Measurements from ENCODE around the gene C1orf94. TPM values are rescaled to one million over a fixed set of nuclear protein-coding genes. Genes with fewer than 3 reads are reported as not detected.

Gene C1orf94
- polyA plus RNA-seq, 4 donors = 0.01 TPM; not detected in 3

GRCh38 chr1:34137411-34137810 is 39.3 kb upstream of the C1orf94 start:
- Histone ChIP-seq H3K9me3 (ENCODE audit: control insufficient read depth in 2 of 2, insufficient read depth in 1 of 2, low read depth in 1 of 2, low read length in 1 of 2) (no peaks in the 10 kb centered on the region), H3K36me3 (ENCODE audit: control insufficient read depth in 3 of 3, insufficient read depth in 2 of 3, low read depth in 1 of 3, low read length in 3 of 3) (no peaks in the 10 kb centered on the region), H3K27ac (ENCODE audit: low read depth in 1 of 3, low read length in 2 of 3) (no peak overlapping the region), H3K27me3 (ENCODE audit: control insufficient read depth in 3 of 3, insufficient read depth in 3 of 3, low read length in 3 of 3) (no peaks in the 10 kb centered on the region), H3K4me1 (ENCODE audit: control insufficient read depth in 3 of 3, insufficient read depth in 2 of 3, low read depth in 1 of 3, low read length in 2 of 3) (no peaks in the 10 kb centered on the region), H3K4me3 (ENCODE audit: low read depth in 1 of 3, low read length in 3 of 3) (no peak overlapping the region)
- DNase-seq (no peak), FAIRE-seq (no peak)
- 69 to 78% (median 76%) methylated on average over 3 of the region's 3 CpGs for WGBS, 3 donors

GRCh38 chr1:34140011-34140676 is 36.6 kb upstream of the C1orf94 start:
- Histone ChIP-seq H3K9me3 (ENCODE audit: control insufficient read depth in 2 of 2, insufficient read depth in 1 of 2, low read depth in 1 of 2, low read length in 1 of 2) (no peaks in the 10 kb centered on the region), H3K36me3 (ENCODE audit: control insufficient read depth in 3 of 3, insufficient read depth in 2 of 3, low read depth in 1 of 3, low read length in 3 of 3) (no peaks in the 10 kb centered on the region), H3K27me3 (ENCODE audit: control insufficient read depth in 3 of 3, insufficient read depth in 3 of 3, low read length in 3 of 3) (no peaks in the 10 kb centered on the region), H3K4me3 (ENCODE audit: low read depth in 1 of 3, low read length in 3 of 3) (no peak overlapping the region), H3K27ac (ENCODE audit: low read depth in 1 of 3, low read length in 2 of 3) (no peak overlapping the region), H3K4me1 (ENCODE audit: control insufficient read depth in 3 of 3, insufficient read depth in 2 of 3, low read depth in 1 of 3, low read length in 2 of 3) (no peaks in the 10 kb centered on the region)
- DNase-seq (no peak), FAIRE-seq (no peak)
- 46 to 55% (median 50%) methylated on average over 7 of the region's 7 CpGs for WGBS, 3 donors

GRCh38 chr1:34143975-34144374 is 32.7 kb upstream of the C1orf94 start:
- no peaks in the 10 kb centered on the region for H3K36me3 ChIP-seq (ENCODE audit: control insufficient read depth in 3 of 3, insufficient read depth in 2 of 3, low read depth in 1 of 3, low read length in 3 of 3)
- FAIRE-seq (no peak), DNase-seq (no peak)
- no peak overlapping the region for H3K27ac ChIP-seq (ENCODE audit: low read depth in 1 of 3, low read length in 2 of 3)
- no peaks in the 10 kb centered on the region for H3K27me3 ChIP-seq (ENCODE audit: control insufficient read depth in 3 of 3, insufficient read depth in 3 of 3, low read length in 3 of 3)
- H3K9me3 ChIP-seq (ENCODE audit: control insufficient read depth in 2 of 2, insufficient read depth in 1 of 2, low read depth in 1 of 2, low read length in 1 of 2) = no peaks in the 10 kb centered on the region
- H3K4me3 ChIP-seq (ENCODE audit: low read depth in 1 of 3, low read length in 3 of 3) = no peak overlapping the region
- H3K4me1 ChIP-seq (ENCODE audit: control insufficient read depth in 3 of 3, insufficient read depth in 2 of 3, low read depth in 1 of 3, low read length in 2 of 3) = no peaks in the 10 kb centered on the region
- 56 to 79% (median 65%) methylated on average over 2 of the region's 2 CpGs for WGBS, 3 donors

GRCh38 chr1:34144766-34145165 is 31.9 kb upstream of the C1orf94 start:
- H3K27me3 ChIP-seq (ENCODE audit: control insufficient read depth in 3 of 3, insufficient read depth in 3 of 3, low read length in 3 of 3) = peaks cover 0 to 5% (median 0%) of the 10 kb centered on the region in 3 donors
- no peak overlapping the region for H3K4me3 ChIP-seq (ENCODE audit: low read depth in 1 of 3, low read length in 3 of 3)
- no peak overlapping the region for H3K27ac ChIP-seq (ENCODE audit: low read depth in 1 of 3, low read length in 2 of 3)
- no peaks in the 10 kb centered on the region for H3K9me3 ChIP-seq (ENCODE audit: control insufficient read depth in 2 of 2, insufficient read depth in 1 of 2, low read depth in 1 of 2, low read length in 1 of 2)
- H3K4me1 ChIP-seq (ENCODE audit: control insufficient read depth in 3 of 3, insufficient read depth in 2 of 3, low read depth in 1 of 3, low read length in 2 of 3) = no peaks in the 10 kb centered on the region
- FAIRE-seq (no peak), DNase-seq (no peak)
- WGBS, 3 donors = 55 to 81% (median 72%) methylated on average over 6 of the region's 6 CpGs
- H3K36me3 ChIP-seq (ENCODE audit: control insufficient read depth in 3 of 3, insufficient read depth in 2 of 3, low read depth in 1 of 3, low read length in 3 of 3) = no peaks in the 10 kb centered on the region

GRCh38 chr1:34147301-34147700 is 29.4 kb upstream of the C1orf94 start:
- Histone ChIP-seq H3K9me3 (ENCODE audit: control insufficient read depth in 2 of 2, insufficient read depth in 1 of 2, low read depth in 1 of 2, low read length in 1 of 2) (no peaks in the 10 kb centered on the region), H3K27ac (ENCODE audit: low read depth in 1 of 3, low read length in 2 of 3) (no peak overlapping the region), H3K36me3 (ENCODE audit: control insufficient read depth in 3 of 3, insufficient read depth in 2 of 3, low read depth in 1 of 3, low read length in 3 of 3) (no peaks in the 10 kb centered on the region), H3K27me3 (ENCODE audit: control insufficient read depth in 3 of 3, insufficient read depth in 3 of 3, low read length in 3 of 3) (peaks cover 0 to 5% (median 0%) of the 10 kb centered on the region in 3 donors), H3K4me3 (ENCODE audit: low read depth in 1 of 3, low read length in 3 of 3) (no peak overlapping the region), H3K4me1 (ENCODE audit: control insufficient read depth in 3 of 3, insufficient read depth in 2 of 3, low read depth in 1 of 3, low read length in 2 of 3) (no peaks in the 10 kb centered on the region)
- DNase-seq (no peak), FAIRE-seq (no peak)
- WGBS, 3 donors = 4 to 15% (median 15%) methylated on average over 4 of the region's 4 CpGs

- Histone ChIP-seq H3K36me3 (ENCODE audit: control insufficient read depth in 3 of 3, insufficient read depth in 2 of 3, low read depth in 1 of 3, low read length in 3 of 3) (no peaks in the 10 kb centered on the region), H3K9me3 (ENCODE audit: control insufficient read depth in 2 of 2, insufficient read depth in 1 of 2, low read depth in 1 of 2, low read length in 1 of 2) (no peaks in the 10 kb centered on the region), H3K4me1 (ENCODE audit: control insufficient read depth in 3 of 3, insufficient read depth in 2 of 3, low read depth in 1 of 3, low read length in 2 of 3) (no peaks in the 10 kb centered on the region), H3K4me3 (ENCODE audit: low read depth in 1 of 3, low read length in 3 of 3) (no peak overlapping the region), H3K27me3 (ENCODE audit: control insufficient read depth in 3 of 3, insufficient read depth in 3 of 3, low read length in 3 of 3) (peaks cover 0 to 5% (median 0%) of the 10 kb centered on the region in 3 donors), H3K27ac (ENCODE audit: low read depth in 1 of 3, low read length in 2 of 3) (no peak overlapping the region)
- DNase-seq (no peak), FAIRE-seq (no peak)
- 30 to 33% (median 31%) methylated on average over 3 of the region's 3 CpGs for WGBS, 3 donors
Observed at GRCh38 chr1:34149501-34149900, 27.2 kb upstream of the C1orf94 start.

- no peaks in the 10 kb centered on the region for H3K36me3 ChIP-seq (ENCODE audit: control insufficient read depth in 3 of 3, insufficient read depth in 2 of 3, low read depth in 1 of 3, low read length in 3 of 3)
- H3K4me1 ChIP-seq (ENCODE audit: control insufficient read depth in 3 of 3, insufficient read depth in 2 of 3, low read depth in 1 of 3, low read length in 2 of 3) = no peaks in the 10 kb centered on the region
- no peaks in the 10 kb centered on the region for H3K9me3 ChIP-seq (ENCODE audit: control insufficient read depth in 2 of 2, insufficient read depth in 1 of 2, low read depth in 1 of 2, low read length in 1 of 2)
- DNase-seq = no peak
- peaks cover 0 to 5% (median 0%) of the 10 kb centered on the region in 3 donors for H3K27me3 ChIP-seq (ENCODE audit: control insufficient read depth in 3 of 3, insufficient read depth in 3 of 3, low read length in 3 of 3)
- 84 to 94% (median 92%) methylated on average over 4 of the region's 4 CpGs for WGBS, 3 donors
- no peak for FAIRE-seq
- H3K27ac ChIP-seq (ENCODE audit: low read depth in 1 of 3, low read length in 2 of 3) = no peak overlapping the region
- H3K4me3 ChIP-seq (ENCODE audit: low read depth in 1 of 3, low read length in 3 of 3) = no peak overlapping the region
Observed at GRCh38 chr1:34153246-34153645, 23.5 kb upstream of the C1orf94 start.

- DNase-seq (no peak), FAIRE-seq (no peak)
- no peaks in the 10 kb centered on the region for H3K9me3 ChIP-seq (ENCODE audit: control insufficient read depth in 2 of 2, insufficient read depth in 1 of 2, low read depth in 1 of 2, low read length in 1 of 2)
- peaks cover 0 to 4% (median 0%) of the 10 kb centered on the region in 3 donors for H3K27me3 ChIP-seq (ENCODE audit: control insufficient read depth in 3 of 3, insufficient read depth in 3 of 3, low read length in 3 of 3)
- H3K36me3 ChIP-seq (ENCODE audit: control insufficient read depth in 3 of 3, insufficient read depth in 2 of 3, low read depth in 1 of 3, low read length in 3 of 3) = no peaks in the 10 kb centered on the region
- H3K4me3 ChIP-seq (ENCODE audit: low read depth in 1 of 3, low read length in 3 of 3) = no peak overlapping the region
- no peak overlapping the region for H3K27ac ChIP-seq (ENCODE audit: low read depth in 1 of 3, low read length in 2 of 3)
- H3K4me1 ChIP-seq (ENCODE audit: control insufficient read depth in 3 of 3, insufficient read depth in 2 of 3, low read depth in 1 of 3, low read length in 2 of 3) = no peaks in the 10 kb centered on the region
- 61 to 71% (median 69%) methylated on average over 2 of the region's 2 CpGs for WGBS, 3 donors
Observed at GRCh38 chr1:34155860-34156259, 20.8 kb upstream of the C1orf94 start.

- no peak for DNase-seq
- H3K4me3 ChIP-seq (ENCODE audit: low read depth in 1 of 3, low read length in 3 of 3) = no peak overlapping the region
- no peak for FAIRE-seq
- WGBS, 3 donors = 45 to 57% (median 55%) methylated on average over 3 of the region's 3 CpGs
- no peak overlapping the region for H3K27ac ChIP-seq (ENCODE audit: low read depth in 1 of 3, low read length in 2 of 3)
- no peaks in the 10 kb centered on the region for H3K4me1 ChIP-seq (ENCODE audit: control insufficient read depth in 3 of 3, insufficient read depth in 2 of 3, low read depth in 1 of 3, low read length in 2 of 3)
- H3K36me3 ChIP-seq (ENCODE audit: control insufficient read depth in 3 of 3, insufficient read depth in 2 of 3, low read depth in 1 of 3, low read length in 3 of 3) = no peaks in the 10 kb centered on the region
- H3K27me3 ChIP-seq (ENCODE audit: control insufficient read depth in 3 of 3, insufficient read depth in 3 of 3, low read length in 3 of 3) = peaks cover 0 to 7% (median 7%) of the 10 kb centered on the region in 3 donors
- no peaks in the 10 kb centered on the region for H3K9me3 ChIP-seq (ENCODE audit: control insufficient read depth in 2 of 2, insufficient read depth in 1 of 2, low read depth in 1 of 2, low read length in 1 of 2)
Observed at GRCh38 chr1:34156739-34157138, 20.0 kb upstream of the C1orf94 start.

All from small intestine (tissue), 7 donors.